ENCODE results near the gene NFKBIZ. TPM values are rescaled to one million over a fixed set of nuclear protein-coding genes. Genes with fewer than 3 reads are reported as not detected.

Gene NFKBIZ
- polyA plus RNA-seq, 3 donors: 6.2 to 18.6 (median 15.9) TPM

GRCh38 chr3:101845425-101845824 is 3.9 kb upstream of the NFKBIZ start:
- no peak for DNase-seq (ENCODE audit: extremely low read depth in 1 of 11, low read depth in 9 of 11, low spot score in 4 of 11)

GRCh38 chr3:101846709-101847108 is 2.6 kb upstream of the NFKBIZ start:
- no peak for DNase-seq (ENCODE audit: extremely low read depth in 1 of 11, low read depth in 9 of 11, low spot score in 4 of 11)

- no peak for DNase-seq (ENCODE audit: extremely low read depth in 1 of 11, low read depth in 9 of 11, low spot score in 4 of 11)
These were observed 2.0 kb upstream of the NFKBIZ start for GRCh38 chr3:101847328-101847727.

- DNase-seq (ENCODE audit: extremely low read depth in 1 of 11, low read depth in 9 of 11, low spot score in 4 of 11): no peak
These were observed 988 bp upstream of the NFKBIZ start for GRCh38 chr3:101848326-101848725.

- DNase-seq (ENCODE audit: extremely low read depth in 1 of 11, low read depth in 9 of 11, low spot score in 4 of 11): peak in 3 of 11 donors; percentile 38 to 47 (median 39)
These were observed 466 bp downstream of the NFKBIZ start for GRCh38 chr3:101849714-101850245.

- peak in 2 of 11 donors; percentile 24 to 33 for DNase-seq (ENCODE audit: extremely low read depth in 1 of 11, low read depth in 9 of 11, low spot score in 4 of 11)
These were observed 1.1 kb downstream of the NFKBIZ start for GRCh38 chr3:101850246-101851051.

GRCh38 chr3:101851072-101851770 is 1.9 kb downstream of the NFKBIZ start:
- DNase-seq (ENCODE audit: extremely low read depth in 1 of 11, low read depth in 9 of 11, low spot score in 4 of 11): peak in 1 of 11 donors; percentile 15

- no peak for DNase-seq (ENCODE audit: extremely low read depth in 1 of 11, low read depth in 9 of 11, low spot score in 4 of 11)
These were observed 2.8 kb downstream of the NFKBIZ start for GRCh38 chr3:101851850-101852714.

- DNase-seq (ENCODE audit: extremely low read depth in 1 of 11, low read depth in 9 of 11, low spot score in 4 of 11): no peak
These were observed 3.9 kb downstream of the NFKBIZ start for GRCh38 chr3:101852983-101853840.

GRCh38 chr3:101853982-101854381 is 4.7 kb downstream of the NFKBIZ start:
- DNase-seq (ENCODE audit: extremely low read depth in 1 of 11, low read depth in 9 of 11, low spot score in 4 of 11): no peak

- no peak for DNase-seq (ENCODE audit: extremely low read depth in 1 of 11, low read depth in 9 of 11, low spot score in 4 of 11)
These were observed 5.4 kb downstream of the NFKBIZ start for GRCh38 chr3:101854608-101855304.

- no peak for DNase-seq (ENCODE audit: extremely low read depth in 1 of 11, low read depth in 9 of 11, low spot score in 4 of 11)
These were observed 8.0 kb downstream of the NFKBIZ start for GRCh38 chr3:101857301-101857741.

- DNase-seq (ENCODE audit: extremely low read depth in 1 of 11, low read depth in 9 of 11, low spot score in 4 of 11): no peak
These were observed 9.2 kb downstream of the NFKBIZ start for GRCh38 chr3:101858464-101859030.

- DNase-seq (ENCODE audit: extremely low read depth in 1 of 11, low read depth in 9 of 11, low spot score in 4 of 11): no peak
These were observed 10.7 kb downstream of the NFKBIZ start for GRCh38 chr3:101859882-101860448.

- DNase-seq (ENCODE audit: extremely low read depth in 1 of 11, low read depth in 9 of 11, low spot score in 4 of 11): no peak
These were observed 12.0 kb downstream of the NFKBIZ start for GRCh38 chr3:101861212-101861788.

- no peak for DNase-seq (ENCODE audit: extremely low read depth in 1 of 11, low read depth in 9 of 11, low spot score in 4 of 11)
These were observed 12.6 kb downstream of the NFKBIZ start for GRCh38 chr3:101861789-101862415.
